Hematopoietic multipotent progenitor cell treated with erythropoietin and hydrocortisone succinate and interleukin-3 and kit ligand, for 8 days (in vitro differentiated cells): ENCODE data around the gene RPP25L.

Experiments used
- DNase-seq: peaks from one replicate; pipeline ENCODE4 v3.0.0-alpha.2; 2015

Gene RPP25L

DNA sequence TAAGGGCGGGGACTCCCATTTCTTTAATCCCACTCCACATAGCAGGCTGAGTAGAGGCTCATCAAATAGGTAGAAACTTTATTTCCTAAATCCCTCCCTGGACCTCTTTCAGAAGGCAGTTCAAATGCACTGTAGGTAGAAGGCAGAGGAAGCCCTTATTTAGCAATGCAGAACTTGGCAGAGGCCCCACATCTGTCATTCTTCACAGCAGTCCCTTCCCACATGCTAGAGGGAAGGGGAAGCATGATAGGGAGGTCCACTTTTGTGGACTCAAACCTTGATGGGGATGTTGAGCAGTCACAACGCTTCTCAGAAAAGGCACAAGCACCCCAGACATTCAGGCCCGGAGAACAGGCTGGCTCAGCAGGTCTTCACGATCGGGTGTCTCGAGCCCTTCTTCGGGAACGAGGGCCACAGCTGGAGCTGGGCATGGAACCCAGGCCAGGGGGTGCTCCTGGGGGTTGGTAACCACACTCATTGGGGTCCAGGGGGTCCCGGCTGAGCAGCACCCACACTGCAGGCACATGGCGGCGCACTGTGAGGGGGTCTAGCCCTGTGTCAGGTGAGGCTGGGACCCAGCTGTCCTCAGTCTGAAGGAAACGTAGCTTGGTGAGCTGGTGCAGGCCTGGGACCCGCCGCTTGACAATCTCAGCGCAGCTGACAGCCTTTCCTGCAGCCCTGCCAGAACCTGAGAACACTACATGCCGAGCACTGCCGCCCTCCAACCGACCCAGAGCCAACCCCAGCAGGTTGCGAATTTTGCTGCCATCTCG is 1.3 kb downstream of the RPP25L start:
- DNase-seq: no peak

DNA sequence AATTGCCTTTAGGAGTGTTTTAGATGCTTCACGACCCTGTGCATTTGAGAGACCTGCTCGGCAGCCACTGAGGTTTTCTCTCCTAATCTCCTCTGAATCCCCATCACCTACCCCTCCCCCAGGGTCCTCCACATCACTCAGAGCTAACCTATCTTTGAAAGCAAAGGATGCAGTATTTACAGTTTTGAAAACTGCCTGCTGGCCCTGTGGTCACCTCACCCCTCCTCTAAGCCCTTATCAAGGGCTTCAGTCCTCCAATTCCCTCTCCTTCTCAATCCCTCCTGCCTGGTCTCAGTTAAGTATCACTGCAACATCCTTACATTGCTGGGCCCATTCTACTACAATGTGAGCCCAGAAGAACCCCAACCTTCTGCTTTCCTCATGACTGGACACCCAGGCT is 4.6 kb downstream of the RPP25L start:
- no peak for DNase-seq

GRCh38 chr9:34606905-34607304 is 5.0 kb downstream of the RPP25L start:
- DNase-seq: no peak

GRCh38 chr9:34606190-34606589 is 5.7 kb downstream of the RPP25L start:
- DNase-seq: no peak

DNA sequence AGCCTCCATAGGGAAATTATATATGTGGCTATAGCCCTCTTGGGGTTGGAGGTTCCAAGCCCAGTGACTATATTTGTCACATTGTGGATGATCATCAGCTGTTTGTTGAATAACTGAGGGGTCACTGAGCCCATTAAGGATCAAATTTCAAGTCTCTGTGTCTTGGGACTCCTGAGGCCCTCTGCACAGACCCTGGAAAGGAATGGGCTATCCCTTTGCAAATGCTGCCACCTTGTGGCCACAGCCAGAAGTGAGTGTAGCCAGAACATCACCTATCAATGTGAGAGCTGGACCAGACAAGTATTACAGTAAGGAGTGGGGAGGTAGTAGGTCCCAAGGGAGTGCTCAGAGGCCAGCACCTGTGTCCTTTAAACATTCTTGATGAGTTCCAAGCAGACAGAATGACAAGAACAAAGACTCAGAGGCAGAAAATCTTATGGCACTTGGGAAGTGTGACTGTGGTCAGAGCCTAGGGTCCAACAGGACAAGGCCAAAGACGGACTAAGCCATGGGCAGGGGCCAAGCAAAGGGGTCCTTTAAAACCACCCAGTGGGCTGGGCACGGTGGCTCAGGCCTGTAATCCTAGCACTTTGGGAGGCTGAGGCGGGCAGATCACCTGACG is 8.2 kb downstream of the RPP25L start:
- peak; percentile 82 for DNase-seq

DNA sequence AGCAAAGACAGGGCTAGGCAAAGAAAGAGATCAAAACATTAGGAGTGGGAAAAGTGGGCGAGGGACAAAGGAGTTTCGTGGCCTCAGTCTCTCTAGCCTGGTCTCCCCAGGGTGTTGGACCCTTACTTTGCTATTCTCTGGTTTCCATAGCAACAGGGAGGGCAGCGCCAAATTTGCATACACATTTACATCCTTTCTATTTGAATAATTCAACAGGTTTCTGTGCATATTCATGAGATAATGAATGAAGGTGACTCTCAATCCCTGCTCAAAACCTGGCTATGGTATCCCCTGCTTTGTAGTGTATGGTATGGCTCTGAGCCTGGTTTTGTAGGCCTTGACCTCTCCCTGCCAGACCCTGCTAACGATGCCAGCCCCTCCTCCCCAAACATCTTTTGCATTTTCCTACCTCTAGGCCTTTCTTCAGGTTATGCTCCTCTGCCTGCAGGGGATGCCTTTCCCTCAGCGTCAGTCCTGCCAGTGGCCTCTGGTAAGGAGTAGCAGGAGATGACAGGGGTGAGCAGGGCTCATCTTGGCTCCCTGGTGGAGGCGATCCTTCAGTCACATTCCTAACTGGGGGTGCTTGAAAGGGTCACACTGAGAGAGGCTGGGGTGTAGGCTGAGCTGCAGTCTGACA is 9.8 kb downstream of the RPP25L start:
- no peak for DNase-seq

GRCh38 chr9:34600908-34601307 is 11.0 kb downstream of the RPP25L start:
- DNase-seq: no peak

GRCh38 chr9:34599546-34599945 is 12.4 kb downstream of the RPP25L start:
- DNase-seq: no peak

DNA sequence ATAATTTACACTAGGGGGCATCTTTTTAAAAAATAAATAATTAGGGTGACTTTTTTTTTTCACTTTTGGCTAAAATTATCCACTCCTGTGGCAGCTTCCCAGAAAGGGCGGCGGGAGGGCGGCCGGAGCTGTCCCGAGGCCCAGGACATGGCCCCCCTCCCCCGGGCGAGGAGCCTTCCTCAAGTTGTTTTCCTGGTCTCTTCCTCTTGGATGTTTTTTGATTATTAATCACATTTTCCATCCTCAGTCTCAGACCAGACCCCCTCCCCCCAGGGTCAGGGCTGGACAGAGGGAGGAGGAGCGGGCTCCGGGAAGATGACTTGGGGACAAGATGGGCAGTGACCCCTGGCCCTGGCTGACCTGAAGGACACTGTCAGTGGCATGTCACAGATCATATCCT is 17.7 kb downstream of the RPP25L start:
- DNase-seq: no peak

DNA sequence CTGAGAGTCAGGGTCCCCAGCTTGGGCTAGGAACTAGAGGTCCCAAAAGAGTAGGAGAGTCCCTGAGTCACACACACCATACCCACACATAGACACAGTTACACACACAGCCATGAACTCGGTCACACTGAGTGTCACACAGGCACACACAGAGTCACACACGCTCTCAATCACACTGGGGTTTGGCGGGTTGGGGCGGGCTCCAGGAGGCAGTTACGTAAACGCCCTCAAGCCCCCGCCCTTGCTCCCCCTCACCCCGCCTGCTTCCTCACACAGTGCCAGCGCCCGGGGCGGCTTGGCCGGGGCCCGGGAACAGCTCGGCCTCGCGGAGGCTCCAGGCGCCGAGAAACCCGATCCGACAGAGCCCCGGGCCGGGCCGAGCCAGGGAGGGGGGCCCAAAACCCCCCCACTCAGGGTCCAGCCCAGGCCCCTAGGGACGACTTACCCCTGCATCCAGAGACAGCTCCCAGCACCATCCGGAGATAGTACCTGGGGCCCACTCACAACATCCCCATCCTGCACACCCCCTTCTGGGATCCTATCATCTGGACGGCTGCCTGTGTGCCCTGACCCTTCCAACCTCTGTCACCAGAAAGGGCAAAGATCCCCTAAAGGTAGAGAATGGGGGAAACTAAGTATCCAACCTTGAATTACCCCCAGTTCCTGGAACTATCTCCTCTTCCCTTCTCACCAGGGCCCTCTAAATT is 18.8 kb downstream of the RPP25L start:
- no peak for DNase-seq

GRCh38 chr9:34591917-34592866 is 19.7 kb downstream of the RPP25L start:
- no peak for DNase-seq

GRCh38 chr9:34591248-34591916 is 20.5 kb downstream of the RPP25L start:
- peak; percentile 51 for DNase-seq

GRCh38 chr9:34590381-34591247 is 21.3 kb downstream of the RPP25L start:
- no peak for DNase-seq

DNA sequence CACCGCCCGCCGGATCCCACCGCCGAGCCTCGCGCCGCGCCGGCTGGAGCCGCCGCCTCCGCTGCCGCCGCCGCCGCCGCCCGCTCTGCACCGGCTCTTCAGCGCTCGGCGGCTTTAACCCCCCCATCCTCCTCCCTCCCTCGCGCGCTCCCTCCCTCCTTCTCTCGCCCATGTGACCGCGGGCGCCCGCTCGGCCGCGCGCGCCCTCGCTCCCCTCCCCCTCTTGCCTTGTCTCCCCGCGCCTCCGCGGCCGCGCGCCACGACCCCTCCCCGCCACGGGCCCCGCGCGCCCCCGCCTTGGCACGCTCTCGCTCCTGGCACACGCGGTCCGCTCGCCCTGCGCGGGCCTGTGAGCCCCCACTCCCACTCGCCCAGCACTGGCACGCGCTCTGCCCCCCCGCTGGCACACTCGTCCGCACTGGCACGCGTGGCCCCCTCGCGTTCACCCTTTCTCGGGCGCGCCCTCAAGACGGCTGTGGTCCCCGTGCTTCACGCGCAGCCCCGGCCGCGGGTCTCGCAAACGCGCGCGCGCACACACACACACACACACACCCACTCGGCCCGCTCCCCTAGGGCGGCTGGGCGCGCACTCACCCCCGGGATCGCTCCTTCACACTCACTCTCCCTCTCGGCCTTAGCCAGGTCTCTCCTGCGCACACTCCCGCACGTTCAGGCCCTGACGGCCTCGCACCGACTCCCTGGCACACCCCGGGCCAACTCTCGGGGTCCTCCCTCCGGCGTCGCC is 22.1 kb downstream of the RPP25L start, which contains the start of gene CNTFR:
CNTFR (minus strand) TSS at position 89 of the 745 bp plus-strand sequence. CDS start 20,743 bp downstream, outside the sequence.
- no peak for DNase-seq

DNA sequence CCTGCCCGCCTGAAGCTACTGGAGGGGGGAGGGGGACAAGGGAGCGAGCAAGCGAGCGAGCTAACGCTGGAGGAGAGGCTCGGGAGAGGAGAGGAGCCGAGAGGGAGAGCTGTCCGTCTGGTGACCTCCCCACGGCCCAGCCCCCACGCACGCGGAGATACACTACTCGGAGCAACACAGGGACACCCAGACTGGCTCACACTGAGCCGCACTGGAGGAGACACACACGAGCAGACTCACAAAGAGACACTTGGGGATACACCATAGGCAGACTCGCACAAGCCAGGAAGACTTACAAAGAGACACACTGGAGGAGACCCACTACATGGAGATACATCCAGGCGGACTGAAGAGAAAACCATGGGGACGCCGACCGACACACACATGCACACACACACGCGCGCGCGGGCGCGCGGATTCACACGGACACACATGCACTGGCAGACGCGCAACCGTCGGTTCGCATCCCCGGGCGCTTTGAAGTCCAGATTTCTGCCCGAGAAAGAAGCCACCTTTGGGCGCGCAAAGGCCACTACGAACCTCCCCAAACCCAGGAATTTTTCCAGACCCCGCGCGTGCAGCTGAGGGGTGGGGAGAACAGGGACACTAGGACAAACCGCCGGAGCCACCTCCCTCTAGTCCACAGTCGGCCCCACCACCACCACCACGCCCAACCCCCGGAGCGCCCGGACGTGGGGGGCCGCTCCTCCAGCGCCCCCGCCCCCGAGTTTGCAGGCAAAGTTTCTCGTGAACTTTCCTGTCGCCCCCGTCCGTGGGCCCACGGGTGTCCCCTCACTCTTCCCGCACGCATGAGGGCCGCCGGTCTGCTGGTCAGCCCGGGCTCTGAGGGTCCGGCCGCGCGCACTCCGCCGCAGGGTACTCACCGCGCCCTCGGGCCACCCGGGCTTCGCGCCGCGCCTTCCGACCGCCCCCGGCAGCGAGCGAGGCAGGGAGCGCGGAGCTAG is 22.9 kb downstream of the RPP25L start:
- no peak for DNase-seq

DNA sequence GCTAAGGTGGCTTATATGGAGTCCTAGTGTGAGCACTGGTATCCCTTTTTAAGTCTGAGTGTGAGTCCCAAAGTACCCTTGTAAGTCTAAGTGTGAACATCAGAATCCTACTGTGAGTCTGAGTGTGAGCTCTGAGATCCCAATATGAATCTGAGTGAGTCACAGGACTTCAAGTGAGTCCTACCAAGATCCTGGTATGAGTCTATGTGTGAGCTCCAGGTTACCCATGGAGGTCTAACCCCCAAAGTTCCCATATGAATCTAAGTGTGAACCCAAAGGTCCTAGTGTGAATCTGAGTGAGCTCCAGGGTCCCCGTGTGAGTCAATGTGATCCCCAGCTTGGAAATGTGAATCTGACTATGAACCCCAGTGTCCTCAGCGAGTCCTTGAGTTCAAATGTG is 24.6 kb downstream of the RPP25L start:
- no peak for DNase-seq

- no peak for DNase-seq
Measured at GRCh38 chr9:34585946-34586669, 25.8 kb downstream of the RPP25L start.

GRCh38 chr9:34584970-34585369 is 26.9 kb downstream of the RPP25L start:
- DNase-seq: no peak
